Activated CD4-positive, alpha-beta T cell treated with anti-CD3 and anti-CD28 coated beads, Interleukin-2, amount 10 ng/mL, durations not matched to agents 7 days and 5 days (primary cell): Measurements from ENCODE around the gene MEGF10. TPM values are rescaled to one million over a fixed set of nuclear protein-coding genes. Genes with fewer than 3 reads are reported as not detected.

Experiments used
- CTCF ChIA-PET: fragments of 350-600 bp; sonication (Branson Sonifier 250); formaldehyde crosslinking; loops from one replicate; lab custom pipeline; 2021; ENCODE audit warnings: antibody characterized with exemption; lab: Charles Lee
- POLR2A ChIA-PET: fragments of 350-600 bp; sonication (Branson Sonifier 250); formaldehyde crosslinking; loops from one replicate; lab custom pipeline; 2021; ENCODE audit warnings: antibody characterized with exemption; lab: Charles Lee
- DNase-seq: peaks from one replicate; pipeline ENCODE4 v3.0.0-alpha.2; 2020
- H3K27ac Mint-ChIP-seq: one replicate; pipeline ENCODE4 v1.8.0; 2021; ENCODE audit warnings: mild to moderate bottlenecking, moderate library complexity, mixed read lengths
- H3K27me3 Mint-ChIP-seq: one replicate; pipeline ENCODE4 v1.8.0; 2021; ENCODE audit warnings: mixed read lengths
- H3K36me3 Mint-ChIP-seq: one replicate; pipeline ENCODE4 v1.8.0; 2021; ENCODE audit warnings: low read depth, mixed read lengths
- H3K4me1 Mint-ChIP-seq: one replicate; pipeline ENCODE4 v1.8.0; 2021; ENCODE audit warnings: mixed read lengths
- H3K4me3 Mint-ChIP-seq: one replicate; pipeline ENCODE4 v1.8.0; 2021; ENCODE audit warnings: mild to moderate bottlenecking, moderate library complexity, mixed read lengths
- H3K9me3 Mint-ChIP-seq: one replicate; pipeline ENCODE4 v1.8.0; 2021; ENCODE audit warnings: mixed read lengths
- total RNA-seq, 2 experiments: library from RNA; stranded (reverse); gene quantifications; one replicate each; pipeline ENCODE4 v1.2.3, GENCODE V29; 2021

Gene MEGF10
- total RNA-seq, 2 experiments from 2014 or later, result not detected

- Mint-ChIP-seq H3K4me1 (no peaks in the 10 kb centered on the region), H3K27ac (no peak overlapping the region), H3K4me3 (no peak overlapping the region), H3K9me3 (no peaks in the 10 kb centered on the region), H3K36me3 (no peaks in the 10 kb centered on the region), H3K27me3 (peaks cover 4% of the 10 kb centered on the region)
- CTCF ChIA-PET, result no interaction called here
- no peak for DNase-seq
- POLR2A ChIA-PET, result no interaction called here
These were observed 126.3 kb downstream of the MEGF10 start for GRCh38 chr5:127416906-127417305.

GRCh38 chr5:127417528-127417927 lies 126.9 kb downstream of the MEGF10 start:
- Mint-ChIP-seq H3K4me3 (no peak overlapping the region), H3K9me3 (no peaks in the 10 kb centered on the region), H3K27ac (no peak overlapping the region), H3K4me1 (no peaks in the 10 kb centered on the region), H3K27me3 (peaks cover 4% of the 10 kb centered on the region), H3K36me3 (no peaks in the 10 kb centered on the region)
- DNase-seq, result no peak
- CTCF ChIA-PET, result no interaction called here
- POLR2A ChIA-PET, result no interaction called here

- H3K9me3 Mint-ChIP-seq, result no peaks in the 10 kb centered on the region
- peaks cover 4% of the 10 kb centered on the region for H3K27me3 Mint-ChIP-seq
- DNase-seq, result no peak
- CTCF ChIA-PET, result no interaction called here
- no peak overlapping the region for H3K27ac Mint-ChIP-seq
- H3K4me1 Mint-ChIP-seq, result peaks cover 7% of the 10 kb centered on the region
- H3K4me3 Mint-ChIP-seq, result no peak overlapping the region
- POLR2A ChIA-PET, result no interaction called here
- no peaks in the 10 kb centered on the region for H3K36me3 Mint-ChIP-seq
These were observed 127.8 kb downstream of the MEGF10 start for GRCh38 chr5:127418367-127418766.

GRCh38 chr5:127418974-127419682 lies 128.5 kb downstream of the MEGF10 start:
- H3K27me3 Mint-ChIP-seq, result peaks cover 4% of the 10 kb centered on the region
- H3K4me3 Mint-ChIP-seq, result no peak overlapping the region
- peaks cover 9% of the 10 kb centered on the region for H3K4me1 Mint-ChIP-seq
- no peaks in the 10 kb centered on the region for H3K9me3 Mint-ChIP-seq
- no peak for DNase-seq
- ChIA-PET CTCF (no interaction called here), POLR2A (no interaction called here)
- no peak overlapping the region for H3K27ac Mint-ChIP-seq
- H3K36me3 Mint-ChIP-seq, result no peaks in the 10 kb centered on the region

- CTCF ChIA-PET, result no interaction called here
These were observed 129.2 kb downstream of the MEGF10 start for GRCh38 chr5:127419683-127420257.

GRCh38 chr5:127420758-127421157 lies 130.2 kb downstream of the MEGF10 start:
- Mint-ChIP-seq H3K27ac (no peak overlapping the region), H3K4me1 (peaks cover 9% of the 10 kb centered on the region), H3K9me3 (no peaks in the 10 kb centered on the region), H3K27me3 (peaks cover 7% of the 10 kb centered on the region), H3K4me3 (no peak overlapping the region), H3K36me3 (no peaks in the 10 kb centered on the region)
- CTCF ChIA-PET, result no interaction called here
- DNase-seq, result no peak
- POLR2A ChIA-PET, result no interaction called here

More at GRCh38 chr5:127419683-127420257, 129.2 kb downstream of the MEGF10 start:
- H3K9me3 Mint-ChIP-seq, result no peaks in the 10 kb centered on the region
- no peaks in the 10 kb centered on the region for H3K36me3 Mint-ChIP-seq
- POLR2A ChIA-PET, result no interaction called here
- no peak overlapping the region for H3K4me3 Mint-ChIP-seq
- H3K4me1 Mint-ChIP-seq, result peaks cover 9% of the 10 kb centered on the region
- DNase-seq, result no peak
- H3K27ac Mint-ChIP-seq, result no peak overlapping the region
- H3K27me3 Mint-ChIP-seq, result peaks cover 4% of the 10 kb centered on the region

- H3K9me3 Mint-ChIP-seq, result no peaks in the 10 kb centered on the region
- POLR2A ChIA-PET, result no interaction called here
- H3K27ac Mint-ChIP-seq, result no peak overlapping the region
These were observed 130.9 kb downstream of the MEGF10 start for GRCh38 chr5:127421471-127421870.

GRCh38 chr5:127423173-127423798 lies 132.7 kb downstream of the MEGF10 start:
- no peaks in the 10 kb centered on the region for H3K9me3 Mint-ChIP-seq
- ChIA-PET CTCF (no interaction called here), POLR2A (no interaction called here)
- H3K27ac Mint-ChIP-seq, result no peak overlapping the region
- H3K36me3 Mint-ChIP-seq, result no peaks in the 10 kb centered on the region
- no peak overlapping the region for H3K4me3 Mint-ChIP-seq
- peaks cover 9% of the 10 kb centered on the region for H3K4me1 Mint-ChIP-seq
- no peak for DNase-seq
- peaks cover 5% of the 10 kb centered on the region for H3K27me3 Mint-ChIP-seq

More at GRCh38 chr5:127421471-127421870, 130.9 kb downstream of the MEGF10 start:
- Mint-ChIP-seq H3K36me3 (no peaks in the 10 kb centered on the region), H3K4me3 (no peak overlapping the region), H3K27me3 (peaks cover 7% of the 10 kb centered on the region), H3K4me1 (peaks cover 9% of the 10 kb centered on the region)
- DNase-seq, result no peak
- CTCF ChIA-PET, result no interaction called here

GRCh38 chr5:127425037-127425436 lies 134.4 kb downstream of the MEGF10 start:
- Mint-ChIP-seq H3K4me3 (no peak overlapping the region), H3K9me3 (no peaks in the 10 kb centered on the region)

GRCh38 chr5:127425868-127426267 lies 135.3 kb downstream of the MEGF10 start:
- DNase-seq, result no peak
- H3K27ac Mint-ChIP-seq, result no peak overlapping the region
- H3K9me3 Mint-ChIP-seq, result no peaks in the 10 kb centered on the region
- peaks cover 11% of the 10 kb centered on the region for H3K27me3 Mint-ChIP-seq
- H3K4me3 Mint-ChIP-seq, result no peak overlapping the region
- POLR2A ChIA-PET, result no interaction called here
- CTCF ChIA-PET, result no interaction called here
- peaks cover 9% of the 10 kb centered on the region for H3K4me1 Mint-ChIP-seq
- no peaks in the 10 kb centered on the region for H3K36me3 Mint-ChIP-seq

More at GRCh38 chr5:127425037-127425436, 134.4 kb downstream of the MEGF10 start:
- H3K36me3 Mint-ChIP-seq, result no peaks in the 10 kb centered on the region
- POLR2A ChIA-PET, result no interaction called here
- CTCF ChIA-PET, result no interaction called here
- no peak for DNase-seq
- peaks cover 9% of the 10 kb centered on the region for H3K4me1 Mint-ChIP-seq
- no peak overlapping the region for H3K27ac Mint-ChIP-seq
- peaks cover 7% of the 10 kb centered on the region for H3K27me3 Mint-ChIP-seq

GRCh38 chr5:127426661-127427060 lies 136.1 kb downstream of the MEGF10 start:
- Mint-ChIP-seq H3K27ac (no peak overlapping the region), H3K4me1 (peaks cover 9% of the 10 kb centered on the region), H3K27me3 (peaks cover 11% of the 10 kb centered on the region), H3K36me3 (no peaks in the 10 kb centered on the region), H3K9me3 (no peaks in the 10 kb centered on the region), H3K4me3 (no peak overlapping the region)
- no peak for DNase-seq
- ChIA-PET POLR2A (no interaction called here), CTCF (no interaction called here)

GRCh38 chr5:127428276-127428675 lies 137.7 kb downstream of the MEGF10 start:
- no peaks in the 10 kb centered on the region for H3K36me3 Mint-ChIP-seq
- H3K27ac Mint-ChIP-seq, result no peak overlapping the region
- ChIA-PET POLR2A (no interaction called here), CTCF (no interaction called here)
- H3K4me1 Mint-ChIP-seq, result peaks cover 2% of the 10 kb centered on the region
- no peak overlapping the region for H3K4me3 Mint-ChIP-seq
- H3K27me3 Mint-ChIP-seq, result peaks cover 11% of the 10 kb centered on the region
- no peaks in the 10 kb centered on the region for H3K9me3 Mint-ChIP-seq
- DNase-seq, result no peak

GRCh38 chr5:127428748-127429147 lies 138.2 kb downstream of the MEGF10 start:
- Mint-ChIP-seq H3K4me3 (no peak overlapping the region), H3K36me3 (no peaks in the 10 kb centered on the region), H3K27me3 (peaks cover 11% of the 10 kb centered on the region), H3K9me3 (no peaks in the 10 kb centered on the region), H3K4me1 (no peaks in the 10 kb centered on the region), H3K27ac (no peak overlapping the region)
- CTCF ChIA-PET, result no interaction called here
- DNase-seq, result no peak
- POLR2A ChIA-PET, result no interaction called here
